Uterus (tissue), 4 donors: ENCODE measurements around the gene FHIT. TPM values are rescaled to one million over a fixed set of nuclear protein-coding genes. Genes with fewer than 3 reads are reported as not detected.

Experiments
- DNase-seq, 2 donors: peaks; one replicate each; pipeline ENCODE4 v3.0.0-alpha.2; 2019 to 2020
- H3K27ac ChIP-seq, 2 donors: fragments of 200-600 bp; sonication (generic); 1 replicate in 1 of 2; 2 replicates in 1 of 2; pipeline ENCODE4 v1.5.1; 2016 to 2018
- H3K27me3 ChIP-seq, 2 donors: fragments of 200-600 bp; sonication (generic); one replicate each; pipeline ENCODE4 v1.5.1; 2018 to 2019; ENCODE audit warnings: control low read depth in 1 of 2
- H3K36me3 ChIP-seq, 2 donors: fragments of 200-600 bp; sonication (generic); one replicate each; pipeline ENCODE4 v1.5.1; 2019; ENCODE audit warnings: control low read depth in 1 of 2
- H3K4me1 ChIP-seq, 2 donors: fragments of 200-600 bp; sonication (generic); one replicate each; pipeline ENCODE4 v1.5.1; 2018 to 2019; ENCODE audit warnings: control low read depth in 1 of 2
- H3K4me3 ChIP-seq, 2 donors: fragments of 200-600 bp; sonication (generic); 1 replicate in 1 of 2; 2 replicates in 1 of 2; pipeline ENCODE4 v1.5.1; 2018 to 2019; ENCODE audit warnings: mild to moderate bottlenecking in 1 of 2
- H3K9me3 ChIP-seq, 2 donors: fragments of 200-600 bp; sonication (generic); one replicate each; pipeline ENCODE4 v1.5.1; 2019; ENCODE audit warnings: control low read depth in 1 of 2
- POLR2A ChIP-seq, 2 donors: fragments of 450-650 bp; IDR thresholded peaks; one replicate each; pipeline ENCODE4 v1.6.1; 2016; ENCODE audit warnings: antibody characterized with exemption in 2 of 2, mild to moderate bottlenecking in 1 of 2, moderate library complexity in 1 of 2
- intact Hi-C: fragments of 100-400 bp; cut with DNase I; formaldehyde crosslinking; loops from one replicate; pipeline ENCODE4 v1.15.1; 2023; ENCODE audit warnings: low total_unique reads
- total RNA-seq, 4 donors: library from RNA; depleted of rRNA in 3 of 4; stranded (reverse); fragments of >200 nt in 3 of 4; gene quantifications; one replicate each; pipeline versions ENCODE4 v1.1.0 to v1.2.4, GENCODE V29; 2014 to 2023
- TF ChIP-seq, protein P1 (sequence below), 4 experiments: fragments of 200-600 bp in 2 of 4; fragments of 450-650 bp in 2 of 4; sonication (generic) in 2 of 4; IDR thresholded peaks; one replicate each; pipeline ENCODE4 v1.5.1; 2016 to 2019; ENCODE audit warnings: antibody characterized with exemption in 4 of 4, mild to moderate bottlenecking in 2 of 4, moderate library complexity in 1 of 4
- donor health status: DM: yes; HTN: yes; CAD: no.

Gene FHIT
- total RNA-seq, 4 donors from 2014 or later = 1.3 to 15.2 (median 7.3) TPM

DNA sequence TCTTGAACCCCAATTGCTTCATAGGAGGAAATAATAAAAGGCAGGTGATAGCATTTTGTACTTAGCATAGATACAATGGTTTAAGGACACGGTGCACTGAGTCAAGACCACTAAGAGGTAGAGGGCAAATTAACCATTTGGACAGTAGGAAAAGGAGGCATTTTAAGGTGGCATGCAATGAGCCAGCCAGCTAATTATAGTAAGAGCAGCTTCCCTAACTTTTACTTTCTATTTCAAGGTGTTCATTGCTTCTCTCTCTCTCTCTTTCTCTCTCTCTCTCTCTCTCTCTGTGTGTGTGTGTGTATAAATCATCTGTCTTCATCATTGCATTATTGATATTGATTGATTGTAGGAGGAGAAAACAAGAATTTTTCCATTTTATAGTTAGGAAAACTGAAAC is 1461.0 kb downstream of the FHIT start:
- Histone ChIP-seq H3K4me3 (no peak overlapping the region), H3K27me3 (no peaks in the 10 kb centered on the region), H3K36me3 (no peaks in the 10 kb centered on the region), H3K9me3 (no peaks in the 10 kb centered on the region), H3K27ac (no peak overlapping the region), H3K4me1 (no peaks in the 10 kb centered on the region)
- intact Hi-C loops = no loop called here
- TF ChIP-seq, protein P1, sequence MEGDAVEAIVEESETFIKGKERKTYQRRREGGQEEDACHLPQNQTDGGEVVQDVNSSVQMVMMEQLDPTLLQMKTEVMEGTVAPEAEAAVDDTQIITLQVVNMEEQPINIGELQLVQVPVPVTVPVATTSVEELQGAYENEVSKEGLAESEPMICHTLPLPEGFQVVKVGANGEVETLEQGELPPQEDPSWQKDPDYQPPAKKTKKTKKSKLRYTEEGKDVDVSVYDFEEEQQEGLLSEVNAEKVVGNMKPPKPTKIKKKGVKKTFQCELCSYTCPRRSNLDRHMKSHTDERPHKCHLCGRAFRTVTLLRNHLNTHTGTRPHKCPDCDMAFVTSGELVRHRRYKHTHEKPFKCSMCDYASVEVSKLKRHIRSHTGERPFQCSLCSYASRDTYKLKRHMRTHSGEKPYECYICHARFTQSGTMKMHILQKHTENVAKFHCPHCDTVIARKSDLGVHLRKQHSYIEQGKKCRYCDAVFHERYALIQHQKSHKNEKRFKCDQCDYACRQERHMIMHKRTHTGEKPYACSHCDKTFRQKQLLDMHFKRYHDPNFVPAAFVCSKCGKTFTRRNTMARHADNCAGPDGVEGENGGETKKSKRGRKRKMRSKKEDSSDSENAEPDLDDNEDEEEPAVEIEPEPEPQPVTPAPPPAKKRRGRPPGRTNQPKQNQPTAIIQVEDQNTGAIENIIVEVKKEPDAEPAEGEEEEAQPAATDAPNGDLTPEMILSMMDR (IDR thresholded peaks at IDR 0.05) = no peak
- no peak for TF ChIP-seq POLR2A (IDR thresholded peaks at IDR 0.05)
- no peak for DNase-seq

DNA sequence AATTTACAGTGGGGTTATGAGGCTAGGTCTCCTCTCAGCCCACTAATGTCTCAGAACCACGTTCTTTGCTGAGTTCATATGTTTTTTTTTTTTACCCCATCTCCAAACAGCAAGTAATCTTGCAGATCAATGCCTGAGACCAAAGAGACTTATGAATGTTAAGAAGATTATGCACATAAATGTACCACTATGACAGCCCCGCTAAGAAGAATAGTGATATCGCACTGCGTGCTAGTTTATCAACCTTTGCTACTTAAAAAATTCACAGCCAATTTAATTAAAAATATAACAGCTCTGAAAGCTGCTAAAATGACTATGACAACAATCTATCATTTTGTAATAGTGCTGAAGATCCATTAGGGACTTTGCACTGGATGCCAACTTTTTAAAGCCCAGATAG is 1462.5 kb downstream of the FHIT start:
- Histone ChIP-seq H3K27ac (no peak overlapping the region), H3K36me3 (no peaks in the 10 kb centered on the region), H3K4me1 (no peaks in the 10 kb centered on the region), H3K9me3 (no peaks in the 10 kb centered on the region), H3K27me3 (no peaks in the 10 kb centered on the region), H3K4me3 (no peak overlapping the region)
- TF ChIP-seq, protein P1 (IDR thresholded peaks at IDR 0.05) = no peak
- no peak for TF ChIP-seq POLR2A (IDR thresholded peaks at IDR 0.05)
- intact Hi-C loops = no loop called here
- DNase-seq = no peak

DNA sequence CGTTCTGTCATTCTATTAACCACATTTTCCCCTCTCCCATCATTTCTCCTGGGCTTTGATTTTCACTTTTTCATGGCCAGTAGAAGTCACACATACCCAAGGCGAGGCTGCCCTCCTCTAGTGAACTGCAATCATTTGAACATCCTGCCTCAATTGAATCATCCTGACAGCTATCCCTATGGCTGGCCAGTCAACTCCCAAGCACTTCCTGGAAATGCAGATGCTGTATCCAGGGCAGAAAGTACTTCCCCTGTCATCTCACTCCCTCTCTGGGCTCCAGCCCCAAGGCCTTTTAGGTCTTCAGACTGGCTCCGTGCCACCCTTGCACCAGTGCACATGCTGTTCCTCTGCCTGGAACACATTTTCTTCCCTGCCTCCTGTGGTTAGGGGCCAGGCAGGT is 1463.1 kb downstream of the FHIT start:
- H3K27ac ChIP-seq = no peak overlapping the region
- H3K36me3 ChIP-seq = no peaks in the 10 kb centered on the region
- intact Hi-C loops = no loop called here
- H3K4me3 ChIP-seq = no peak overlapping the region
- no peak for DNase-seq
- H3K27me3 ChIP-seq = no peaks in the 10 kb centered on the region
- H3K9me3 ChIP-seq = no peaks in the 10 kb centered on the region
- no peaks in the 10 kb centered on the region for H3K4me1 ChIP-seq
- TF ChIP-seq, protein P1 (IDR thresholded peaks at IDR 0.05) = no peak
- TF ChIP-seq POLR2A (IDR thresholded peaks at IDR 0.05) = no peak

DNA sequence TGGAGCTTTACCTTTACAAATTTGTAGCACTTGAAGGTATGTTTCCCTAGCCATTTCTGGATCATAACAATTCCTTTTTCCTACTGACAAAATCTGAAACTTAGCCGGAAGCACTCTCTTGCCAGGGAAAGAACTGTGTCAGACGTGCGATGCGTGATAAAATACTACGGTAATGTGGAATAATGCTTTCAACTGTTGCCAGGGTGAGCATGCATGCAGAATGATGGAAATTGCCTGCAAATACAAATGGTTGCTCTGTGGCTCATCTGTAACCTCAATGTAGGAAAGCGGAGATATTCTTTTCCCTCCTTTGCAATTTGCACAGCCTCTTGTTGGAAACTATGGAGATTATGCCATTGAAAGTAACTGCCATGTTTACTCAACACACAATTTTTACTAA is 1464.9 kb downstream of the FHIT start:
- H3K9me3 ChIP-seq = no peaks in the 10 kb centered on the region
- no peak overlapping the region for H3K4me3 ChIP-seq
- no peaks in the 10 kb centered on the region for H3K27me3 ChIP-seq
- no peaks in the 10 kb centered on the region for H3K36me3 ChIP-seq
- no peak for DNase-seq
- no peaks in the 10 kb centered on the region for H3K4me1 ChIP-seq
- no peak overlapping the region for H3K27ac ChIP-seq
- intact Hi-C loops = no loop called here
- TF ChIP-seq, protein P1 (IDR thresholded peaks at IDR 0.05) = no peak
- TF ChIP-seq POLR2A (IDR thresholded peaks at IDR 0.05) = no peak

DNA sequence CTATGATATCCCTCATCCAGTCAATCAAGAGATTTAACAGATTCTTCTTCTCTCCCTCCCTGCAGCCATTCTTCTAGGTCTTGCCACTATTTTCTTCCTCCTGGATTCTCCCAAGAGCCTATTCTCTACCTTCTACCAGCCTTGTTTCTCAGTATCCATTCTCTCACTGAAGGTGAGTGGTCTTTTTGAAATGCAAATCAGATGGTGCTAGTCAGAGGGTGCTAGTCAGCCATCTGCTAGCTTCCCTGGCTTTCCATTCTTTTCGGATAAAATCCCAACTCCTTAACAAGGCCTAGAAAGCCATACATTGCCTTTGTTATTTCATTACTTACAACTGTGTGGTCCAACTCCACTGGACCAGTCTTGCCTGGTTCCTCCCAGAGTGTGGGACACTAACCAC is 1467.1 kb downstream of the FHIT start:
- no peaks in the 10 kb centered on the region for H3K9me3 ChIP-seq
- intact Hi-C loops = no loop called here

More for the DNA sequence above, 1467.1 kb downstream of the FHIT start:
- no peak for DNase-seq
- H3K27me3 ChIP-seq = no peaks in the 10 kb centered on the region
- no peak overlapping the region for H3K27ac ChIP-seq
- no peak for TF ChIP-seq POLR2A (IDR thresholded peaks at IDR 0.05)
- TF ChIP-seq, protein P1 (IDR thresholded peaks at IDR 0.05) = no peak
- no peak overlapping the region for H3K4me3 ChIP-seq
- H3K4me1 ChIP-seq = no peaks in the 10 kb centered on the region
- H3K36me3 ChIP-seq = no peaks in the 10 kb centered on the region
